ENCODE measurements around the gene EEF1A1.

DNA sequence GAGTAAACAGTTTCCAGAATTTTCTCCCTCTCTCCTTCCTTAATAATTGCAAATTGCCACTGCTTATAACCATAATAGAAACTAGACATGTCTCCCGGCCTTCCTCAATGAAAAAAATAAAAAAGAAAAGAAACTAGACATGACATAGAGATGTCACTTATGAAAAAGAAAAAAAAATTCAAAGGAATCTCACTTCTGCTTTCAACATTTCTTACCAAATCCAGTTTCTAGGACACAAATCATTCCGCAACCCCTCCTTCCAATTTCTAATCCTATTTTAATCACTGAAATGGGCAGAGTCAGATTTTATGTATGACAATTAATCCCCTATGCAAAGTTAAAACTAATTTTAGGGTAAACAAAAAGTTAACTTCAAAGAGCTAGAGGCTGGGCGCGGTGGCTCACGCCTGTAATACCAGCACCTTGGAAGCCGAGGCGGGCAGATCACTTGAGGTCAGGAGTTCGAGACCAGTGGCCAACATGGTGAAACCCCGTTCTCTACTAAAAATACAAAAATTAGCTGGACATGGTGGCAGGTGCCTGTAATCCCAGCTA, 40.1 kb upstream of the EEF1A1 start:
- TF ChIP-seq CTCF (conservative IDR thresholded peaks at IDR 0.05 in 1 of 2, IDR thresholded peaks at IDR 0.05 in 1 of 2; ENCODE audit: low read depth in 1 of 2, low read length in 2 of 2) = no peak
- no peak for TF ChIP-seq EZH2 (IDR thresholded peaks at IDR 0.05; ENCODE audit: low read length, missing control alignments)
